DMS 273 (cell line): ENCODE data around the gene STX4.
A peak's percentile ranks its signal among the peaks of the same experiment; 100 is the strongest.

ENCODE experiments used
- DNase-seq: peaks from one replicate; lab custom pipeline; 2025; ENCODE audit not compliant: unreplicated experiment; lab: John Stamatoyannopoulos, UW

Gene STX4, protein sequence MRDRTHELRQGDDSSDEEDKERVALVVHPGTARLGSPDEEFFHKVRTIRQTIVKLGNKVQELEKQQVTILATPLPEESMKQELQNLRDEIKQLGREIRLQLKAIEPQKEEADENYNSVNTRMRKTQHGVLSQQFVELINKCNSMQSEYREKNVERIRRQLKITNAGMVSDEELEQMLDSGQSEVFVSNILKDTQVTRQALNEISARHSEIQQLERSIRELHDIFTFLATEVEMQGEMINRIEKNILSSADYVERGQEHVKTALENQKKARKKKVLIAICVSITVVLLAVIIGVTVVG

GRCh38 chr16:31032736-31033708, at the start of gene STX4:
Gene STX4, plus strand, starts transcription at chr16:31033558. Its CDS starts 248 bp downstream, at chr16:31033806.
- peak; percentile 99 for DNase-seq

- DNase-seq, result no peak
These were observed 49.3 kb upstream of the STX4 start for GRCh38 chr16:30983898-30984610.

GRCh38 chr16:30984669-30985400, 48.5 kb upstream of the STX4 start, which contains the start of gene HSD3B7:
Gene HSD3B7, plus strand, starts transcription at chr16:30985207. Its CDS starts 452 bp downstream, at chr16:30985659.
- peak; percentile 95 for DNase-seq

DNA sequence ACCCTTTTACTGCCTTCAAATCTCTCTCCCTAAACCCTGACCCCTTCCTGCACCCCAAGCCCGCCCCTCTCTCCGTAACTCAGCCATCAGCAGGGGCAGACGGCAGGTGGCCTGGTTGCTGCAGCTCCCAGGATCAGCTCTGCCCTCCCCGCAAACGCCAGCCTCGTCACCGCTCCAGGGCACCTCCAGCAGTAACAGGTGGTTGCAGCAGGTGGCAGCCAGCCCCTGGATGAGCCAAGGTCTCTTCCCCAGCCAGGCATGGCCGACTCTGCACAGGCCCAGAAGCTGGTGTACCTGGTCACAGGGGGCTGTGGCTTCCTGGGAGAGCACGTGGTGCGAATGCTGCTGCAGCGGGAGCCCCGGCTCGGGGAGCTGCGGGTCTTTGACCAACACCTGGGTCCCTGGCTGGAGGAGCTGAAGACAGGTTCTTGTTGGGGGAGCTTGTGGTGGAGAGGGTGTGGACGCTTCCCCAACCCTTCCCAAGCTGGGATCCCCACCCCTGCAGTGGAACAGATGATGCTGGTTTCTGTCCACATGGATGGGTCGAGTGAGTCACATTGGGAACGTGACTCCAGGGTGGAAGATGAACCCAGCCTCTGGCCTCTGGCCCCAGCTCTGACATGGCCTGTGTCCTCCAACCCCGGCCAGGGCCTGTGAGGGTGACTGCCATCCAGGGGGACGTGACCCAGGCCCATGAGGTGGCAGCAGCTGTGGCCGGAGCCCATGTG, 47.8 kb upstream of the STX4 start:
- peak; percentile 91 for DNase-seq

GRCh38 chr16:30986129-30986991, 47.0 kb upstream of the STX4 start:
- no peak for DNase-seq

GRCh38 chr16:30987581-30988190, 45.7 kb upstream of the STX4 start:
- no peak for DNase-seq

GRCh38 chr16:30989469-30990047, 43.8 kb upstream of the STX4 start:
- DNase-seq, result no peak

DNA sequence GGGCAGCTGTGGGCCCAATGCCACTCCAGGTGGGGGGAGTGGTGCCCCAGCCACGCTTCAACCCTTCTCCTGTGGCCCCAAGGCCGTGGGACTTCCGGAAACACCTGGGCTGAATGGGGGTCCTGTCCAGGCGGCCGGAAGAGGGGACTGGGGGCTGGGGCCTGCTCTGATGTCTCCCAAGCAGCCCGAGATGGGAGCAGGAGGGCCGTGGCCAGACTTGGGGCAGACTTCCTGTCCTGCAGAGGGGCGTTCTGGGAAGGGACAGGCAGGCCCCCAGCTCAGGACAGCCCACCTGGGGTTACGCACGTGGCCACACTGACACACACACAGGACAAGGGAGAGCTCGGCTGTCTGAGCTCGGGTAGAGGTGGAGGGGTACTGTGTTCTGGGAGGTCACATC, 43.3 kb upstream of the STX4 start:
- no peak for DNase-seq

GRCh38 chr16:30991052-30991451, 42.3 kb upstream of the STX4 start:
- no peak for DNase-seq

DNA sequence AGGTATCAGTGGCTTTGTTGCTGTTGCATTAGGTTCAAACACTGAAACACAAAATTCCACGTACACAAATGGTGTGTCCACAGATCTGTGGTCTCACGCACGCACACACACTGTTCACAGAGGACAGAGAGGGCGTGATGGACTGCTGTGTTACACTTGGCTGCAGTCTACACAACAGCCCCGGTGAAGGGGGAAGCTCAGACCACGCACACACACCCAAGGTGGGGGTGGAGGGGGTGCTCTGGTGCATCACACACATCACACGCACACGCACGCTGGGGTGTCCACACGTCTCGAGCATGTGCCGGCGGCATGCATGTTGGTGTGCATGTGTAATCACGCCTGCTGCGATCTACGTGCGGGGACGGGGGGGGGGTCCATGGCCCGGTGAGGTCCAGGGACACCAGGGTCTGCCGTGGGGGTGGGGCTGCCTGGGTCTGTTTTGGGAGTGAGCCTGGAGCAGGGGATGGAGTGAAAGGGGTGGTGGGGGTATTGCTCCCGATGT, 41.0 kb upstream of the STX4 start:
- DNase-seq, result no peak

GRCh38 chr16:30992931-30993816, 40.2 kb upstream of the STX4 start:
- no peak for DNase-seq

GRCh38 chr16:30995927-30996323, 37.4 kb upstream of the STX4 start:
- DNase-seq, result no peak

- DNase-seq, result no peak
These were observed 36.9 kb upstream of the STX4 start for GRCh38 chr16:30996324-30996984.

DNA sequence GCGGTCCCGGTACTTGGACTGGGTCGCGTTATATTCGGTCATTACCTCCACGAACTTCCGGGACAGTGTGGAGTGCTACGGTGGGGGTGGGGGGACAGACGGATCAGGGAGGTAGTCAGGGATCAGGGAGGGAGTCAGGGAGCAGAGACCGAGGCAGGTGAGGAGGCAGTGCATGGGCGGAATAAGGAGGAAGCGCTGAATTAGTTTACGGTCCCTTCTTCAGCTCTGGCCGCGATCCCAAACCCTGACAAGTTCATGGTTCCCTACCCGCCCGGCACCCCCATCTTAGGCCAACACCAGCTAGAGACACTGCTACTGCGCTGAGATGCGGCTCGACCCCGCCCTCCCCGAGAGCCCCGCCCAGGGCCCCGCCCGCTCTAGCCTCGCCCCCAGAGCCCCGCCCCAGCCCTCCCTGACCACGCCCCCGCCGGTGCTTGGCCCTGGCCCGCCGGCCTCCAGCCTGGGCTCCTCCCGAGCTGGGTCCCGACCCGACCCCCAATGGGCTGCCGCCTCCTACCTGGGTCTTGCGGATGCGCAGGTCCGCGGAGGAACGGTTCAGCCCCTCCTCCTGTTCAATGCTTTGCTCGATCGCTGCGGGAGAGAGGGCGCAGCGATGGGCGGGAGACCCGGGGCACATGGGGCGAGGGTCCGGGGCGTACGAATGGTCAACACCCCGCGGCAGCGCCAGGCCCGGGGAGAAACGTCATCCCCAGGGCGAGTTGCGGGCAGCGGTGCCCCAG, 36.2 kb upstream of the STX4 start:
- DNase-seq, result no peak

- DNase-seq, result no peak
These were observed 35.3 kb upstream of the STX4 start for GRCh38 chr16:30997725-30998711.
